HG02870 (cell line): ENCODE results near the gene OMA1.

ENCODE experiments used
- ATAC-seq: cut with Tn5 transposase; IDR thresholded peaks from one replicate; pipeline ENCODE4 v1.9.1; 2021; ENCODE audit warnings: mild to moderate bottlenecking, moderate library complexity; ENCODE audit not compliant: unreplicated experiment

Gene OMA1

GRCh38 chr1:58460469-58460868 is 86.1 kb downstream of the OMA1 start:
- no peak for ATAC-seq

DNA sequence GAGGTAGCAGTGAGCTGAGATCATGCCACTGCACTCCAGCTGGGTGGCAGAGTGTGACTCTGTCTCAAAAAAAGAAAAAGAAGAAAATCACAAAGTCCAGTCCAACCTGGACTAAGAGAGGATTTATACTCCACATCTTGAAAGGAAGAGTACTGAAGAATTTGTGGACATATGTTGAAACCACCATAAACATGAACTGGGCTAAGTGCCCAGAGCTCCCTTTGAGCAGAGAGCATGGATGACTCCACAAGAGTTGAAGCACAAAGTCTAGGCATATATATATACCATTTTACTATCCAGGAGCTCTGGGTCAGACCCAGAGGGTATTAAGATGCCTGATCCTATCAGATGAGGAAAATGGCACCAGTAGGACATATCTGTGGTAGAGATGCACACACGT is 86.6 kb downstream of the OMA1 start:
- ATAC-seq = no peak

GRCh38 chr1:58457023-58457635 is 89.4 kb downstream of the OMA1 start:
- no peak for ATAC-seq

GRCh38 chr1:58456470-58456869 is 90.1 kb downstream of the OMA1 start:
- ATAC-seq = no peak

GRCh38 chr1:58454807-58455206 is 91.7 kb downstream of the OMA1 start:
- no peak for ATAC-seq

DNA sequence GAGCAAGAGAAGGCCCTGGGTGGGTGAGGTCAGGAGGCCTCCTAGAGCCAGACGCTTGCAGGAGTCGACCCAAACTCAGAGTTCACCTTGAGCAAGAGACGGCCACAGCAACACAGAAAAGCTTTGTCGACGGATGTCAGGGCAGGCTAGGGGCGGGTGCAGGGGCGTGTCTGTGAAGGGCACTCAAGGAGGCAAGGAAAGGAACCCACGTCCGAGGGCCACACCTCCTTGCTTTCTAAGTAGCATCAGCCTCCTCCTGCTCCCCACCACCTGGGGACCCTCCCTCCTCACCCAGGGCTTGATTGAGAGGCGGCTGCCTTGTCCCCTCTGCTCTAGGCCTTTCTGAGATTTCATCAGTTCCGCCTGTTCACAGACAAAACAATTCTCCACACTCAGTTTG is 92.1 kb downstream of the OMA1 start:
- no peak for ATAC-seq

GRCh38 chr1:58451560-58452191 is 94.8 kb downstream of the OMA1 start:
- ATAC-seq = no peak

DNA sequence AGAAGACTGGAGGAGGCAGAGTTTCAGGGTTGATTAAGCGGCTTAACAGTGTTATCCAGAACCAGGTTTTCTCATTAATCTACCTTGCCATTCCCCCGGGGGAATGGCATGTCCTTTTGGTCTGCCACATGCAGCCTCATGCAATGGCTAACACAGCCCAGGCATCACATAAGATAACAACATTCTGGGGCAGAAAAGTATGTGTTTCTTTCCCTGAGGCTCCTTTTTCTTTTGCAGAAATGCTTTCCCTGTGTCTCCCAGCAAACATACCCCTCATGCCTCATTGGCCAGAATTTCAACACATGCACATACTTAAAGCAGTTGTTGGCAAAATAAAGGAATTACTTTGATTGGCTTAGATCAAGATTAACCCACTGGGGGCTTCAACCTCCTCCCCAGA is 98.6 kb downstream of the OMA1 start:
- ATAC-seq = no peak

- ATAC-seq = no peak
Measured at GRCh38 chr1:58447042-58447441, 99.5 kb downstream of the OMA1 start.

DNA sequence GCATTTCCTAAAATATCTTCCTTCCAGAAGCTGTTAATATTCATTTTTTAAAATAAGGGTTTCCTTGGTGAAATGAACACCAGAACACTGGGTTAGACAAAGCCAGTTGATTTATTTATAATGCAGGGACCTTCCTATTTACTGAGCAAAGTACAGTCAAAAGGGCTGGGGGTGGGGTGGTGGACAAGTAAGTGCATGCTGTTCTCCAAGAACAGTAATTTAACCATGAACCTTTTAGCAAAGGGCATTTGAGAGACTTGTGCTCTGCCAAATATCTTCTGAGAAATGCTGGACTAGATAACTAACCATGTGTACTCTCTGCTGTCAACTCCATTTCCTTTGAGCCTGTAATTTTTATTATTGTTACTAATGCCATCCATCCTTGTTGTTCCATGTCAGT is 100.2 kb downstream of the OMA1 start:
- no peak for ATAC-seq

- no peak for ATAC-seq
Measured at GRCh38 chr1:58443986-58444868, 102.3 kb downstream of the OMA1 start.

DNA sequence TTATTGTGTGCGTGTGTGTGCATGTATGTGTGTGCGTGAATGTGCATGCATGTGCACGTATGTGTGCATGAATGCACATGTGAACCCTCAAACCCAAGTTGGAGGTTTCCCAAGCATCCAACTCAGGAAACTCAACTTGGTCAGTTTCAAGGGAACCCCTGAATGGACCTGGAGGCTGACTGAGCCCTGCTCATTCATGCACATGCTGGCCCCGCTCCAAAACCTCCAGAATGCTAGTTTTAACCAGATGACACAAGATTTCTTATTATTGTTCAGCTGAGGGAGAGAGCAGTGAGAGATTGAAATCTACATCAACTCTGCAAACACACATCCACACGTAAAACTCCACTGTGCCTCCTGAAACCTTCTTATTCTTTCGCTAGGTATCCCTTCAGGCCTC is 104.4 kb downstream of the OMA1 start:
- ATAC-seq = no peak

- no peak for ATAC-seq
Measured at GRCh38 chr1:58441699-58442098, 104.8 kb downstream of the OMA1 start.

DNA sequence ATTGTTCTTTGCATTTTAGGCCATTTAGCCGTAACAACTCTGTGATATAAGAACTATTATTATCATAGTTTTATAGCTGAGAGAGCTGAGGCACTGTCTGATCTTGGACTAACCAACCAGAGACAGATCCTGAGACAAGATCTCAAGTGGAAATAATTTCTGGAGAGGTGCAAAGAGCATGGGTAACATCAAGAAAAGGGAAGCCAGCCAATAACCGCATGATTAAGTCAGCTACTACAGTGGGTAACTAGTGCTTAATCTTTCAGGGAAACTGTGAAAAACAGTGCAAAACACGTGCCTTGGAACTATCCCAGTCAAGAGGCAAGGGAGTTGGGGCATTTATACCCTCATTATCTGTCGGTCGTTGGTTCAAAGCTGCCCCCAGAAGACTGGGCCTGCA is 105.8 kb downstream of the OMA1 start:
- no peak for ATAC-seq

DNA sequence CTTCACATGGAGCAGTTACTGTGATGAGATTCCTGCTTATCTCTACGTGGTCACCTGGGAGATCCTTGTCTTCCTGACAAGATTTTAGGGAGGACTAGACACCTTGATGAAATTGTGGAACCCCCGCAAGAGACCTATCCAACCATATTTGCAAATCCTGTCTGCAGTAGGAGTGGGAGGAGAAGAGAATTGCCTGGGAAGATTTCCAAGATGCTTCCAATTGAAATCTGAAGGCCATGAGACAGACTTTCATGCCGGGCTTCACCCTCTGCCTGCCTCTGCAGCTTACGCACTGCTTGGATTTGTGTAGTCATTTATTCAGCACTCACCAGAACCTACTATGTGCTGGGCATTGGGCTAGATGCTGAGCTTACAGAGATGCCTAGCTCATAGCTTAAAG is 106.6 kb downstream of the OMA1 start:
- no peak for ATAC-seq

DNA sequence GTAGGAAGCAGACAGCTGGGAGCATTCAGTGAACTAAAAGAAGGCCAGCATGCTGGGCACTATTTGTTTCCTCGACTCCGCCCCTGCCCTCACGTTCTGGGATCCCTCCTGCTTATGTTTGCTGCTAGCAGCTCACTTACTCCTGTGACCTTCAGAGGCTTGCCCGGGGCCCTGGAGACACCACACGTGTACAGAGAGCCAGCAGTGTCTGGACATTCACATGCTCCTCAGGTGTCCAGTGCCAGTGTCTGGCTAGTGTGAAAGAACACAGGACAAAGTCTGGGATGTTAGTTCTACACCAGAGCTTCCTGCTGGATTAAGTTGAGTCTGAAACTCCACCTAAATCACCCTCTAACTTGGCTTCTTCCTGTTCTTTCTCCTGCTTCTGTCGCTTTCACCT is 108.1 kb downstream of the OMA1 start:
- no peak for ATAC-seq

- ATAC-seq = no peak
Measured at GRCh38 chr1:58437623-58438022, 108.9 kb downstream of the OMA1 start.

DNA sequence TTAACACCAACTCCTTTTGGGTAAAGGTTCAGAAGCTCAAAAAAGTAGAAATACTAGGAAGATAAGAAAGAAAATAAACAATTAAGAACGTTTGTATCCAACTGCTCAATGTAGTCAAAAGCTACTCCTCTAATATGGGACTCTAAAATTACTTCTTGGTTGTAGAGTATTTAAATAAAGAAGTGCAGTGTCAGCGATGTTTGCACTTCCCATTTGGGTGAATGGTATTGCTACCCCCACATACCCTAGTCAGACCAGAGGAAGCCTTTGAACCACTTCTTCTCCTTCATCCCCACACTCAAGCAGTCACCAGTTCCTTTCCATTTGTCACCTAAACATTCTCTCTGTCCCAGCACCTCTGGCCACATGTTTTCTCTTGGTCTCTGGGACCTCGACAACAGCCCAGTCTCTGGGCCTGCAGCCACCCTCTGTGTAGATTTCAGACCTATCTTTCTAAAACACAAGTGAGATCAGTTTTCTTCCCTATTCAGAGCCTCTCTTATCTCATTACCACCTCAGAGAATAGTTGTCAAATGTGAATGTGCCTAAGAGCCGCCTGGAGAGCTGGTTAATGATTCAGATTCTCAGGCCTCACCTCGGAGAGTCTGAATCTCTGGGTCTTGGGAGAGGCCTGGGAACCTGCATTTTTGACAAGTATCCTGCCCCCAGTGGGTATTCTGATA is 109.8 kb downstream of the OMA1 start:
- ATAC-seq = no peak

- no peak for ATAC-seq
Measured at GRCh38 chr1:58435376-58435775, 111.2 kb downstream of the OMA1 start.

GRCh38 chr1:58434607-58435006 is 111.9 kb downstream of the OMA1 start:
- no peak for ATAC-seq

DNA sequence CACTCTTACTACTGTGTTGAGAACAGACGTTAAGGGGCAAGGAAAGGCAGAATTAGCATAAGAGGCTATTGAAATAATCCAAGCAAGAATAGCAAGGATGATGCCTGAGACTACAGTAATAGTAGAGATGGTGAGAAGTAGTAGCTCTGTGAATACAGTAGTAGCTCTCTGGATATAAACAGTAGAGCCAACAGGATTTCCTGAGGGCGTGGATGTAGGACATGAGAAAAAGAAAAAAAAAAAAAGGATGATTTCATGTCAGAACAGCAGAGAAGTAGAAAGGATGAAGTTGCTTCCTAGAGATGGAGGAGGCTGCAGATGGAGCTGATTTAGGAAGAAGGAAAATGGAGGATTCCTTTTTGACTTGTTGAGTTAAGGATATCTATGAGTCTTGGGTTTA is 112.3 kb downstream of the OMA1 start:
- no peak for ATAC-seq
